OCI-LY1 (cell line): ENCODE results near the gene ABHD6.

Source experiments
- H2AFZ ChIP-seq: fragments of 200-600 bp; sonication (generic), shearing (Covaris generic); 2 replicates; pipeline ENCODE4 v1.6.0; 2014; ENCODE audit warnings: antibody characterized with exemption, mild to moderate bottlenecking, low read length
- H3F3A ChIP-seq: fragments of 200-600 bp; sonication (generic), shearing (Covaris generic); 2 replicates; pipeline ENCODE4 v1.6.0; 2014; ENCODE audit warnings: mild to moderate bottlenecking, antibody characterized with exemption, low read length, moderate library complexity; ENCODE audit not compliant: insufficient read depth
- H3K27ac ChIP-seq: fragments of 200-600 bp; sonication (generic); 2 replicates; pipeline ENCODE4 v1.5.1; 2014; ENCODE audit warnings: low read length, mixed run types, mild to moderate bottlenecking, low read depth; ENCODE audit not compliant: poor library complexity, severe bottlenecking
- H3K27me3 ChIP-seq: fragments of 200-600 bp; sonication (generic); 2 replicates; pipeline ENCODE4 v1.6.0; 2014; ENCODE audit warnings: antibody characterized with exemption, mild to moderate bottlenecking, low read length, moderate library complexity; ENCODE audit not compliant: insufficient read depth
- H3K36me3 ChIP-seq: fragments of 200-600 bp; sonication (generic); 2 replicates; pipeline ENCODE4 v1.6.1; 2014; ENCODE audit warnings: mild to moderate bottlenecking, antibody characterized with exemption, low read length, moderate library complexity, mixed read lengths; ENCODE audit not compliant: insufficient read depth
- H3K4me1 ChIP-seq: fragments of 200-600 bp; sonication (generic); 2 replicates; pipeline ENCODE4 v1.5.1; 2014; ENCODE audit warnings: mild to moderate bottlenecking, low read length, moderate library complexity; ENCODE audit not compliant: insufficient read depth, severe bottlenecking
- H3K4me2 ChIP-seq: fragments of 200-600 bp; sonication (generic), shearing (Covaris generic); 2 replicates; pipeline ENCODE4 v1.6.1; 2014; ENCODE audit warnings: low read length
- H3K4me3 ChIP-seq: fragments of 200-600 bp; sonication (generic); 2 replicates; pipeline ENCODE4 v1.5.1; 2014; ENCODE audit warnings: low read length, low read depth, mild to moderate bottlenecking, mixed read lengths; ENCODE audit not compliant: poor library complexity, severe bottlenecking
- H3K79me2 ChIP-seq: fragments of 200-600 bp; shearing (Covaris generic); 2 replicates; pipeline ENCODE4 v1.6.1; 2016; ENCODE audit warnings: mixed run types, low read length, mixed read lengths; ENCODE audit not compliant: insufficient read depth
- H3K9ac ChIP-seq: fragments of 200-600 bp; sonication (generic), shearing (Covaris generic); 2 replicates; pipeline ENCODE4 v1.6.1; 2014; ENCODE audit warnings: mild to moderate bottlenecking, low read length, mixed read lengths
- H3K9me2 ChIP-seq: fragments of 200-600 bp; sonication (generic), shearing (Covaris generic); 2 replicates; pipeline ENCODE4 v1.6.1; 2014; ENCODE audit warnings: low read depth, mild to moderate bottlenecking, low read length, mixed read lengths
- H3K9me3 ChIP-seq: fragments of 200-600 bp; shearing (Covaris generic); 2 replicates; pipeline ENCODE4 v1.6.1; 2014; ENCODE audit warnings: low read length, mixed read lengths
- H4K20me1 ChIP-seq: fragments of 200-600 bp; sonication (generic), shearing (Covaris generic); 2 replicates; pipeline ENCODE4 v1.6.0; 2016; ENCODE audit warnings: mild to moderate bottlenecking, low read length; ENCODE audit not compliant: insufficient read depth
- CTCF ChIP-seq: fragments of 200-600 bp; sonication (generic), shearing (Covaris generic); IDR thresholded peaks from 2 replicates; pipeline ENCODE4 v1.5.1; 2017; ENCODE audit warnings: mild to moderate bottlenecking, antibody characterized with exemption, low read length, moderate library complexity, mixed read lengths
- EZH2 ChIP-seq: fragments of 200-600 bp; sonication (generic), shearing (Covaris generic); IDR thresholded peaks from 2 replicates; pipeline ENCODE4 v1.8.0; 2017; ENCODE audit warnings: borderline replicate concordance, mixed run types, mild to moderate bottlenecking, antibody characterized with exemption, low read length, moderate library complexity, mixed read lengths

Gene ABHD6

DNA sequence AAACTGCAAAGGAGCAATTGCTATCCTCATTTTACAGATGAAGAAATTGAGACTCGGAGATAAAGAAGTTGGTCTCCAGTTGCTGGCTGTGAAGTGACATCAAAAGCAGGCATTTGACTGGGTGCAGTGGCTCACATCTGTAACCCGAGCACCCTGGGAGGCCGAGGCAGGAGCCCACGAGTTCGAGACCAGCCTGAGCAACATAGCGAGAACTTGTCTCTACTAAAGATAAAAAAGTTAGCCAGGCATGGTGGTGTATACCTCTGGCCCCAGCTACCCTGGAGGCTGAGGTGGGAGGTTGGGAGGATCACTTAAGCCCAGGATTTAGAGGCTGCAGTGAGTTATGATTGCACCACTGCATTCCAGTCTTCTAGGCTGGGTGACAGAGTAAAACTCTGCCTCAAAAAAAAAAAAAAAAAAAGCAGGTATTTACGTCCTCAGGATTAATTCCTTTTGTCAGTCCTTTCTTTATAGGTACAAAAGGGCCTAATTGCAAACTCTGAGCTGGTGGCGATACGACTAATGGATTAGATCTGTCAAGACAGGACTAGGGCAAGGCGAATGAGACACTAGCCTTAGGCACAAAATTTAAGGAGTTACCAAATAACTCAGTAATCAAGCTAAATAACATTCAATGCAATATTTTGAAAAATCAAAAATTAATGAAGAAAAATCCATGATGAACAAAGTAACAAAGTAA is 20.9 kb upstream of the ABHD6 start:
- no peaks in the 10 kb centered on the region for H3K9me3 ChIP-seq
- TF ChIP-seq EZH2 (no peak), CTCF (no peak)

DNA sequence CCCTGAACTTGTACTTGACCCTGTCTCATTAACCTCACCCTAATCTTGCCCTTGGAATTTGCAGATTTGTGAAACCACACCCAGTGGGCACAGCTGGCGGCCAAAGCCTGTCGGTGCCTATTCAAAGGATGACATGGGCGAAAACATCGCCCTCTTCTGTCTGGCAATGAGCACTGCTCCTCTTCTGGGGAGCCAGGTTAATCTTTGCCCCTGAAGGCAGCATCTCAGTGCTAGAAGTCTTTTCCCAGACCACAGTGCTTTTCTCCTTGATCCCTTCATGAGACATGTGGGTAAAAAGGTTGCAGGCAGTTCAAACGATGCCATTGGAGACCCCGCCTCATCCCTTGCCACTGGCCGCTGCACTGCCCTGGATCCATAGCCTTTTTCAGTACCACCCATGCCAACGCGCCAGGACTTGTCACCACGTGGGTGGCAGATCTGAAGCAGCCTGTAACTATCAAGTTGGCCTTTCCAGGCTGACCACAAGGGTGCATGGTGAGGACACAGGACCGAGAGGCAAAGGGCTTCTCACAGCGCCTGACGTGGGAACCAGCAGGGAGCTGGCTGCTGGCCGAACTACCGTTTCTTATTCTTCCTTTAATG is 20.3 kb upstream of the ABHD6 start:
- Histone ChIP-seq H3K27ac (no peak overlapping the region), H3K79me2 (no peaks in the 10 kb centered on the region), H3K9ac (peak overlapping the region; percentile 41; the same call in 1 of the 2 replicates), H3K4me2 (peak overlapping the region; percentile 66), H3K4me1 (peaks cover 17% of the 10 kb centered on the region), H4K20me1 (no peaks in the 10 kb centered on the region), H3K27me3 (no peaks in the 10 kb centered on the region), H3K4me3 (peak overlapping the region; percentile 49), H3K9me2 (no peaks in the 10 kb centered on the region), H2AFZ (0 out of 2 replicates have a peak overlapping the region, but pooled peaks have one; percentile 55), H3K36me3 (no peaks in the 10 kb centered on the region), H3K9me3 (no peaks in the 10 kb centered on the region), H3F3A (no peaks in the 10 kb centered on the region)
- TF ChIP-seq CTCF = peak; percentile 94
- TF ChIP-seq EZH2 = no peak

More for the DNA sequence above, 20.9 kb upstream of the ABHD6 start:
- H3K79me2 ChIP-seq = no peaks in the 10 kb centered on the region
- no peak overlapping the region for H3K4me3 ChIP-seq
- no peaks in the 10 kb centered on the region for H3K36me3 ChIP-seq
- peaks cover 17% of the 10 kb centered on the region for H3K4me1 ChIP-seq
- no peak overlapping the region for H3K27ac ChIP-seq
- H3K9me2 ChIP-seq = no peaks in the 10 kb centered on the region
- no peaks in the 10 kb centered on the region for H4K20me1 ChIP-seq
- no peaks in the 10 kb centered on the region for H3F3A ChIP-seq
- no peak overlapping the region for H3K9ac ChIP-seq
- no peaks in the 10 kb centered on the region for H3K27me3 ChIP-seq
- H3K4me2 ChIP-seq = no peak overlapping the region
- no peak overlapping the region for H2AFZ ChIP-seq

DNA sequence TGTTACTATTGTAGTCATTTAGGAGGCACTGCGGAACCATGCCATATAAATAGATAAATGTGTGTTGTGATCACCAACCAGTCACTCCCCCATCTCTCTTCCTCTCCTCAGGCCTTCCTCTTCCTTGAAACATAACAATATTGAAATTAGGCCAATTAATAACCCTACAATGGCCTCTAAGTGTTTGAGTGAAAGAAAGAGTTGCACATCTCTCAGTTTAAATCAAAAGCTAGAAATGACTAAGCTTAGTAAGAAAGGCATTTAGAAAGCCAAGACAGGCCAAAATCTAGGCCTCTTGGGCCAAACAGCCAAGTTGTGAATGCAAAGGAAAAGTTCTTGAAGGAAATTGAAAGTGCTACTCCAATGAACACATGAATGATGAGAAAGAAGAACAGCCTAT is 18.7 kb upstream of the ABHD6 start:
- Histone ChIP-seq H4K20me1 (no peaks in the 10 kb centered on the region), H3K79me2 (no peaks in the 10 kb centered on the region), H3K4me1 (peaks cover 17% of the 10 kb centered on the region), H3K4me2 (no peak overlapping the region), H3K27me3 (no peaks in the 10 kb centered on the region), H3F3A (no peaks in the 10 kb centered on the region), H3K9ac (no peak overlapping the region), H3K4me3 (no peak overlapping the region), H2AFZ (no peak overlapping the region), H3K9me2 (no peaks in the 10 kb centered on the region), H3K27ac (no peak overlapping the region), H3K9me3 (no peaks in the 10 kb centered on the region), H3K36me3 (no peaks in the 10 kb centered on the region)
- TF ChIP-seq CTCF (no peak), EZH2 (no peak)
